IMR-90 (cell line): ENCODE results near the gene SLC26A6. TPM values are rescaled to one million over a fixed set of nuclear protein-coding genes. Genes with fewer than 3 reads are reported as not detected.

Experiments used
- ATAC-seq: fragments of 200-7000 bp; cut with Tn5 transposase; 2 replicates; pipeline ENCODE4 v1.9.1; 2020; ENCODE audit warnings: low read depth, mild to moderate bottlenecking, moderate library complexity
- BruUV-seq: library from RNA; stranded (reverse); fragments of 400-500 nt; replicated peaks from 2 replicates; lab custom pipeline; 2021; lab: Mats Ljungman, UMichigan
- CTCF ChIA-PET: fragments of 300-600 bp; formaldehyde crosslinking; extraction: SDS; loops from one replicate; lab custom pipeline; 2021; ENCODE audit warnings: antibody characterized with exemption; lab: Yijun Ruan, JAX
- POLR2A ChIA-PET: fragments of 300-600 bp; sonication (Branson Sonifier 250); formaldehyde crosslinking; loops from one replicate; lab custom pipeline; 2022; ENCODE audit warnings: antibody characterized with exemption; ENCODE audit not compliant: unreplicated experiment; lab: Charles Lee
- DNase-seq: peaks from one replicate; pipeline ENCODE4 v3.0.0; 2013
- H2AFZ ChIP-seq: replicated peaks from 2 replicates; pipeline ENCODE3; 2013; ENCODE audit warnings: low read length, mild to moderate bottlenecking; ENCODE audit not compliant: poor library complexity
- H2AK5ac ChIP-seq: 2 replicates; pipeline ENCODE4 v1.6.1; 2013; ENCODE audit warnings: low read depth, low read length, inconsistent platforms
- H2AK9ac ChIP-seq: replicated peaks from 2 replicates; pipeline ENCODE3; 2013; ENCODE audit warnings: mild to moderate bottlenecking, low read depth, low read length, moderate library complexity; ENCODE audit not compliant: poor library complexity
- H2BK120ac ChIP-seq: 2 replicates; pipeline ENCODE4 v1.6.1; 2013; ENCODE audit warnings: low read depth, low read length, inconsistent platforms
- H2BK15ac ChIP-seq: 3 replicates; pipeline ENCODE4 v1.6.1; 2013; ENCODE audit warnings: low read depth, low read length, inconsistent platforms
- H2BK20ac ChIP-seq: 2 replicates; pipeline ENCODE4 v1.6.1; 2013; ENCODE audit warnings: low read depth, mild to moderate bottlenecking, inconsistent platforms, low read length, moderate library complexity
- H2BK5ac ChIP-seq: 2 replicates; pipeline ENCODE4 v1.6.1; 2013; ENCODE audit warnings: mild to moderate bottlenecking, low read depth, low read length, inconsistent platforms; ENCODE audit not compliant: poor library complexity, severe bottlenecking
- H3K14ac ChIP-seq: replicated peaks from 2 replicates; pipeline ENCODE4 v1.6.1; 2013; ENCODE audit warnings: low read depth, low read length, inconsistent platforms
- H3K18ac ChIP-seq: 2 replicates; pipeline ENCODE4 v1.6.1; 2013; ENCODE audit warnings: low read depth, low read length, control low read depth
- H3K23ac ChIP-seq: 2 replicates; pipeline ENCODE4 v1.6.1; 2013; ENCODE audit warnings: low read depth, low read length, inconsistent platforms
- H3K27ac ChIP-seq: 2 replicates; pipeline ENCODE4 v1.5.1; 2013; ENCODE audit warnings: mild to moderate bottlenecking, control low read depth, low read length; ENCODE audit not compliant: insufficient read depth
- H3K27me3 ChIP-seq: 2 replicates; pipeline ENCODE4 v1.6.1; 2013; ENCODE audit warnings: low read length; ENCODE audit not compliant: control insufficient read depth, insufficient read depth
- H3K36me3 ChIP-seq: 2 replicates; pipeline ENCODE4 v1.6.1; 2013; ENCODE audit warnings: low read length, mixed read lengths; ENCODE audit not compliant: control insufficient read depth, insufficient read depth
- H3K4ac ChIP-seq: 2 replicates; pipeline ENCODE4 v1.6.1; 2013; ENCODE audit warnings: low read depth, low read length, inconsistent platforms
- H3K4me1 ChIP-seq: 2 replicates; pipeline ENCODE4 v1.6.1; 2013; ENCODE audit warnings: low read length, mixed read lengths; ENCODE audit not compliant: control insufficient read depth, insufficient read depth
- H3K4me2 ChIP-seq: 2 replicates; pipeline ENCODE4 v1.6.1; 2013; ENCODE audit warnings: low read depth, mild to moderate bottlenecking, control low read depth, low read length, moderate library complexity
- H3K4me3 ChIP-seq: 2 replicates; pipeline ENCODE4 v1.5.1; 2013; ENCODE audit warnings: low read depth, mild to moderate bottlenecking, control low read depth, low read length, moderate library complexity; ENCODE audit not compliant: insufficient read depth
- H3K56ac ChIP-seq: 2 replicates; pipeline ENCODE4 v1.6.1; 2013; ENCODE audit warnings: low read length, inconsistent platforms; ENCODE audit not compliant: insufficient read depth; ENCODE audit errors: extremely low read depth
- H3K79me1 ChIP-seq, 2 experiments: 2 replicates each; pipeline ENCODE4 v1.6.1; 2013; ENCODE audit warnings: low read length in 2 of 2, inconsistent platforms in 1 of 2, low read depth in 1 of 2
- H3K9ac ChIP-seq: 2 replicates; pipeline ENCODE4 v1.6.1; 2013; ENCODE audit warnings: low read depth, low read length, control low read depth
- H3K9me1 ChIP-seq: 2 replicates; pipeline ENCODE4 v1.6.1; 2013; ENCODE audit warnings: low read length, inconsistent platforms; ENCODE audit not compliant: insufficient read depth
- H3K9me3 ChIP-seq: 2 replicates; pipeline ENCODE4 v1.6.1; 2013; ENCODE audit warnings: low read length; ENCODE audit not compliant: control insufficient read depth, insufficient read depth
- H4K20me1 ChIP-seq: 2 replicates; pipeline ENCODE4 v1.6.1; 2013; ENCODE audit warnings: low read length, inconsistent platforms; ENCODE audit not compliant: insufficient read depth
- H4K5ac ChIP-seq: 2 replicates; pipeline ENCODE4 v1.6.1; 2013; ENCODE audit warnings: mild to moderate bottlenecking, low read depth, low read length, control low read depth
- H4K8ac ChIP-seq, 2 experiments: 2 replicates each; pipeline ENCODE4 v1.6.1; 2013; ENCODE audit warnings: low read depth in 2 of 2, low read length in 2 of 2, control low read depth in 1 of 2, inconsistent platforms in 1 of 2
- H4K91ac ChIP-seq: 2 replicates; pipeline ENCODE4 v1.6.1; 2013; ENCODE audit warnings: low read depth, low read length, inconsistent platforms; ENCODE audit not compliant: insufficient read depth
- BHLHE40 ChIP-seq: fragments of 150-350 bp; IDR thresholded peaks from 2 replicates; pipeline ENCODE4 v1.6.1; 2016; ENCODE audit warnings: mild to moderate bottlenecking, low read depth, low read length
- CEBPB ChIP-seq: IDR thresholded peaks from 2 replicates; pipeline ENCODE4 v1.6.1; 2012; ENCODE audit warnings: low read depth, low read length, improper control_type of control experiment
- CHD1 ChIP-seq: IDR thresholded peaks from 2 replicates; pipeline ENCODE4 v1.6.1; 2012; ENCODE audit warnings: low read depth, low read length, improper control_type of control experiment
- ELK1 ChIP-seq: fragments of 150-350 bp; IDR thresholded peaks from 2 replicates; pipeline ENCODE4 v1.6.1; 2016; ENCODE audit warnings: low read depth, mild to moderate bottlenecking, low read length, moderate library complexity, borderline replicate concordance
- FOS ChIP-seq: fragments of 150-350 bp; IDR thresholded peaks from 2 replicates; pipeline ENCODE4 v1.6.1; 2016; ENCODE audit warnings: low read depth, low read length
- MAFK ChIP-seq: IDR thresholded peaks from 2 replicates; pipeline ENCODE4 v1.6.1; 2012; ENCODE audit warnings: low read depth, low read length, improper control_type of control experiment
- MAZ ChIP-seq: IDR thresholded peaks from 2 replicates; pipeline ENCODE4 v1.6.1; 2012; ENCODE audit warnings: low read depth, mild to moderate bottlenecking, low read length, improper control_type of control experiment, moderate library complexity, borderline replicate concordance
- MXI1 ChIP-seq: IDR thresholded peaks from 2 replicates; pipeline ENCODE4 v1.6.1; 2012; ENCODE audit warnings: low read depth, mild to moderate bottlenecking, low read length, moderate library complexity, borderline replicate concordance
- NFE2L2 ChIP-seq: fragments of 150-350 bp; IDR thresholded peaks from 2 replicates; pipeline ENCODE4 v1.6.1; 2016; ENCODE audit warnings: low read depth, mild to moderate bottlenecking, low read length
- POLR2A ChIP-seq: IDR thresholded peaks from 2 replicates; pipeline ENCODE4 v1.6.1; 2012; ENCODE audit warnings: mild to moderate bottlenecking, low read depth, low read length
- RAD21 ChIP-seq: IDR thresholded peaks from 2 replicates; pipeline ENCODE4 v1.6.1; 2012; ENCODE audit warnings: low read length, improper control_type of control experiment
- RCOR1 ChIP-seq: IDR thresholded peaks from 2 replicates; pipeline ENCODE4 v1.6.1; 2012; ENCODE audit warnings: mild to moderate bottlenecking, low read length, improper control_type of control experiment; ENCODE audit not compliant: insufficient replicate concordance
- RFX5 ChIP-seq: IDR thresholded peaks from 2 replicates; pipeline ENCODE4 v1.8.0; 2012; ENCODE audit warnings: low read depth, mild to moderate bottlenecking, low read length, moderate library complexity
- SMC3 ChIP-seq: fragments of 150-350 bp; IDR thresholded peaks from 2 replicates; pipeline ENCODE4 v1.6.1; 2016; ENCODE audit warnings: low read depth, mild to moderate bottlenecking, antibody characterized with exemption, low read length, moderate library complexity
- WGBS, 2 experiments: methylation state at CpG; one replicate each; pipeline versions ENCODE4 v1.1.5 to v1.1.7; 2013; ENCODE audit warnings: missing lambda C conversion rate in 2 of 2; ENCODE audit not compliant: insufficient read length in 1 of 2; ENCODE audit errors: extremely low coverage in 2 of 2; 5-methylcytosine and 5-hydroxymethylcytosine counted together
- dilution Hi-C: fragments of 300-500 bp; cut with HindIII; formaldehyde crosslinking; loops from one replicate; pipeline ENCODE4 v1.14.3; 2018; ENCODE audit warnings: low sequenced_read_pairs; ENCODE audit not compliant: unreplicated experiment
- in situ Hi-C: fragments of 300-500 bp; cut with MboI; formaldehyde crosslinking; loops from 3 replicates; pipeline ENCODE4 v1.14.3; 2019; ENCODE audit warnings: low sequenced_read_pairs, inconsistent platforms, mixed read lengths
- intact Hi-C: fragments of 100-400 bp; cut with micrococcal nuclease; formaldehyde crosslinking; loops from 2 replicates; pipeline ENCODE4 v1.10.0; 2022
- polyA plus RNA-seq, 3 experiments: library from polyadenylated mRNA; depleted of rRNA; stranded (reverse); fragments of >200 nt; gene quantifications; 2 replicates each; pipeline ENCODE4 v1.2.3, GENCODE V29; 2012; ENCODE audit warnings: low replicate concordance in 1 of 3
- total RNA-seq: library from RNA; depleted of rRNA; stranded (reverse); fragments of >200 nt; gene quantifications from 2 replicates; pipeline ENCODE4 v1.2.3, GENCODE V29; 2012
- TF ChIP-seq, protein P1 (sequence below): fragments of 150-350 bp; IDR thresholded peaks from 2 replicates; pipeline ENCODE4 v1.6.1; 2017; ENCODE audit warnings: mild to moderate bottlenecking, antibody characterized with exemption, low read length, low read depth

Gene SLC26A6
- total and polyA plus RNA-seq, 2 of the 4 experiments (the other 2 are of a cell fraction), result 11.8 to 34.3 TPM

DNA sequence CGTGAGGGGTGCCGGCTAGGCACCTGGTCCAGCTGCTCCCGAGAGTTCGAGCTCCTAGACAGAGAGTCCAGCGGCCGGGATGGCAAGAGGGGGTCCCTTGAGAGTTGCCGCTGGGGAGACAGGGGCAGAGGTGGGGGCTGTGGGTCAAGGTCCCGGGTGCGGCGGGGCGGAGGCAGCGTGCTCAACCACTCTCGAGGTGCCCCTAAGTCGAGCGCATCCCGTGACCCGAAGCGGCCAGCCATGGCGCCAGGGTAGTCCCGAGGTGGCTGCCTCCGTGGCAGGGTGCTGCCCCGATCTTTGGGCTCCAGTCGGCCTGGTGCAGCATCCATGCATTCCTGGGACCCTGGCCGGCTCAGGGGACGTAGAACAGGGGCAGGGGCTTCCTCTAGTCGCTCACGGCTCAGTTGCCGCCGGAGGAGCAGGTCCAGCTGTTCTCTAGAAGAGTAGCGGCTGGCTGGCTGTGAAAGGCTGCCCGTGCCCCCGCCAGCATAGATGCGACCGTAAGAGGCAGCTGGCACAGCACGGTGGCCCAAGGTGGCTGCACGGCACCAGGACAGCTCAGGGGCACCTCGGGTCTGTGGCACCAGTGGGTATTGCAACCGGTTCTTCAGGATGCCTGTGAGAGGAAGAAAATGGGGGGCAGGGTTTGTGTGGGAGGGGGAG is 4.8 kb upstream of the SLC26A6 start:
- no TSS peak for BruUV-seq
- Histone ChIP-seq H2AK9ac (no peak overlapping the region), H3K4me1 (peaks cover 7% of the 10 kb centered on the region), H2BK20ac (no peak overlapping the region), H3K27ac (no peak overlapping the region), H2AFZ (no peak overlapping the region), H2BK15ac (no peak overlapping the region), H3K9me3 (no peaks in the 10 kb centered on the region), H2AK5ac (no peak overlapping the region), H4K5ac (no peak overlapping the region), H4K8ac (no peak overlapping the region), H3K4me2 (no peak overlapping the region), H3K56ac (no peak overlapping the region), H2BK120ac (no peak overlapping the region), H3K9ac (no peak overlapping the region), H4K91ac (no peak overlapping the region), H4K20me1 (peaks cover 2% of the 10 kb centered on the region), H3K27me3 (no peaks in the 10 kb centered on the region), H3K9me1 (no peaks in the 10 kb centered on the region), H3K18ac (no peak overlapping the region), H3K23ac (no peak overlapping the region), H3K4ac (no peak overlapping the region), H3K79me1 (peaks cover 14 to 19% of the 10 kb centered on the region in 2 experiments; a peak in 3 of 4 replicates), H2BK5ac (no peak overlapping the region), H3K14ac (no peak overlapping the region), H3K36me3 (peaks cover 4% of the 10 kb centered on the region; the same call in 1 of the 2 replicates), H3K4me3 (no peak overlapping the region)
- dilution Hi-C loops (no loop called here), intact Hi-C loops (loop anchor here (10.0 kb wide), 1 partner anchor 195 kb away; the partner anchor contains the start of genes ATRIP, CCDC51 and TMA7), in situ Hi-C loops (no loop called here)
- DNase-seq (no peak), ATAC-seq (no peak)
- ChIA-PET POLR2A (no interaction called here), CTCF (no interaction called here)
- TF ChIP-seq SMC3 (no peak), MAFK (no peak), CEBPB (no peak), POLR2A (no peak), RFX5 (no peak), BHLHE40 (no peak), MAZ (no peak), CHD1 (no peak), NFE2L2 (no peak), RAD21 (no peak), ELK1 (no peak), FOS (no peak), MXI1 (no peak), RCOR1 (no peak)
- TF ChIP-seq, protein P1, sequence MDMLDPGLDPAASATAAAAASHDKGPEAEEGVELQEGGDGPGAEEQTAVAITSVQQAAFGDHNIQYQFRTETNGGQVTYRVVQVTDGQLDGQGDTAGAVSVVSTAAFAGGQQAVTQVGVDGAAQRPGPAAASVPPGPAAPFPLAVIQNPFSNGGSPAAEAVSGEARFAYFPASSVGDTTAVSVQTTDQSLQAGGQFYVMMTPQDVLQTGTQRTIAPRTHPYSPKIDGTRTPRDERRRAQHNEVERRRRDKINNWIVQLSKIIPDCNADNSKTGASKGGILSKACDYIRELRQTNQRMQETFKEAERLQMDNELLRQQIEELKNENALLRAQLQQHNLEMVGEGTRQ, result no peak
- 77% methylated on average over 27 of the region's 38 CpGs; no CpG with 5 or more reads in 1 of the 2 experiments for WGBS, 2 experiments
